GM21423 (cell line): ENCODE results near the gene ECI1.

Source experiments
- ATAC-seq: cut with Tn5 transposase; IDR thresholded peaks from one replicate; pipeline ENCODE4 v1.9.1; 2021; ENCODE audit warnings: mild to moderate bottlenecking, moderate library complexity; ENCODE audit not compliant: unreplicated experiment

Gene ECI1

DNA sequence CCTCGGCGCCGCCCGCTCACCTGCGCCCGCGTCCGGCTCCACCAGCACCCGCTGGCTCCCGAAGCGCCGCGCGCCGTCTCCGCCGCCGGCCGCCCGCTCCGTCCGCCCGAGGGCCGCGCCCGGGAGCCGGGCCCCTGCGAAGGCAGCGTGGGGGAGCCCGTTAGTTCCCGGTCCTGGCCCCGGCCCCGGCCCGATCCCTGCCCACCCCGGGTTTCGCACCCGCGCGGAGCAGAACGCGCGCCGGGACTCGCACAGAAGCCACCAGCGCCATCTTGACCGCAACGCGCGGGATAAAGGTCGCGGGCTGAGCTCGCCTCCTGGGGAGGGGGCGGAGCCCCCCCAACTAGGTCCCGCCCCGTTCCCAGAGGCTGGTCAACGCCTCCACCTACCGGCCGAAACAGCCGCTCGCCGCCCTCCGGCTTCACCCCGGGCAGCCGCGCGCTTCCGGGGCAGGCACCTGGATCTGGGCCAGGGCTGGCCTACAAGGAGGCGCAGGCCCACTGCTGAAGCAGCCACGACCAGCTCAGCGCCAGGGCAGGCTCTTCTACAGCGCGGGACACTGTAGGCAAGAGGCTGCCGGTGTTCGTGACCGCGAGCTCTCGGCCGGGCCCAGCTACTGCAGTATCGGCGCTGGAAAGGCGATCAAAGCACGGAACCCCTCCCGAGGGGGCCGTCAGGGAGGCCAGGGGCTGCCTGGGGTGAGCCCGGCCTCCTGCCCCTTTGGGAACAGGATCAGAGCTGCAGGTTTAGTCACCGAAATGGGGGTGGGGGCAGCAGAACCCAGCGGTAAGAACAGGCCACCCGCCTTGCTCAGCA, at the start of gene ECI1:
ECI1 (minus strand) TSS at position 292 of the 816 bp plus-strand sequence; CDS start at position 271, 21 bp downstream.
- ATAC-seq: peak; percentile 87

GRCh38 chr16:2299915-2300192, 48.5 kb upstream of the ECI1 start:
- ATAC-seq: no peak

- ATAC-seq: no peak
These were observed 47.9 kb upstream of the ECI1 start for GRCh38 chr16:2299121-2299914.

GRCh38 chr16:2298621-2299020, 47.2 kb upstream of the ECI1 start:
- no peak for ATAC-seq

DNA sequence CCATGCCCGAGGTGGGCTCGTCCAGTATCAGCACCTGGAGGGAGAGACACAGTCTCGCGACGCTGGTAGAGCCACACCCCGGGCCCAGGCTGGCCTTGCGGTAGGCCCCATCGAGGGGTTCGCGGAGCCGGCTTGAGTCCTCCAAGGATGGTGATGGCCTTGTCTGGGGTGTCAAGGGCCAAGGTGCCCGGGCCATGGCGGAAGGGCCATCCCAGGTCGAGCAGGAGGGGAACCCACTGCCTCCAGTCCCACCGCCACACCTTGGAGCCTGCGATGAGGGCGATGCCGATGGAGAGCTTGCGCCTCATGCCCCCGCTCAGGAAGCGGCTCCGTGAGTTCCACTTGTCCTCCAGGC, 46.1 kb upstream of the ECI1 start:
- no peak for ATAC-seq

DNA sequence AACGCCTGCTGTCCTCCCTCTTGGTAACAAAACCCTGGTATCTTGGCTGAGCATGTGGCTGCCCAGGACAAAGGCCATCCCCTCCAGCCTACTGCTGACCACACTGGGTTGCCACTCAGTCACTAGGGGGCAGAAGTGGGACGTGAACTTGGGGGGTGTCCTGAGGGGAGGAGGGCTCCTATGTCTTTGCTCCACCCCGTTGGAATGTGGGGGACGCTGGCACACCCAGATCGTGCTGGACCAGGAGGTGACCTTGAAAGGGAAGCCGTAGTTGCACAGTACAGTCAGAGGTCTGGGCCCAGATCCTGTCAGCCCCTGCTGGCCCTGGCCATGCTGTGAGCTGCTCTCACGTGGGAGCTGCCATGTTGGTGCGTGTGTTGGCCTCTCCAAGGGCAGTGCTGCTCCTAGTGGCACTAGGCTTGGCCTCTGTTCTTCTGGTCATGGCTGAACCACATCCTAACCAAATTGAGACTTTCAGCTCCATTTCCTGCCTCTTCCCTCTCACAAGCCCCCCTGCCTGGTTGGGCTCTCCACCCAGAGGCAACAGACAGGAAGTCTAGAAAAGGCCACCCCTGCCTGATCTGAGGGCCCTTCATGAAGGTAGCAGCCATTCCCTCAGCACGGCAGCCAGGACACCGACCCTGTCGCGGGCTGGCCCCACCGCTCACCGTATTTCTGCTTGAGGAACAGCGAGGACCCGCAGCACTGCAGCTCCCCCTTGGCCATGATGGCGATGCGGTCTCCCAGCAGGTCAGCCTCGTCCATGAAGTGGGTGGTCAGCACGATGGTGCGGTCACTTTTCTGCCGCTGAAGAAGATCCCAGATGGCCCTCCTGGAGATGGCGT, 45.5 kb upstream of the ECI1 start:
- no peak for ATAC-seq

- ATAC-seq: no peak
These were observed 43.8 kb upstream of the ECI1 start for GRCh38 chr16:2295056-2295798.

DNA sequence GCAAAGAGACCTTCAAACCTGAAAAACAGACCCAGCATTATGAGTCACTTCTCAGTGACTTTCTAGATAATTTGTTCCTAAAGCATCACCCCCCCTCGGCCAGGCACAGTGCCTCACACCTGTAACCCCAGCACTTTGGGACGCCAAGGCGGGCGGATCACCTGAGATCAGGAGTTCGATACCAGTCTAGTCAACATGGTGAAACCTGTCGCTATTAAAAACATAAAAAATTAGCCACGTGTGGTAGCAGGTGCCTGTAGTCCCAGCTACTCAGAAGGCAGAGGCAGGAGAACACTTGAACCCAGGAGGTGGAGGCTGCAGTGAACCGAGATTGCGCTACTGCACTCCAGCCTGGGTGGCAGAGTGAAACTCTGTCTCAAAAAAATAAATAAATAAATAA, 40.8 kb upstream of the ECI1 start:
- ATAC-seq: no peak

GRCh38 chr16:2289282-2289681, 37.9 kb upstream of the ECI1 start:
- ATAC-seq: no peak

DNA sequence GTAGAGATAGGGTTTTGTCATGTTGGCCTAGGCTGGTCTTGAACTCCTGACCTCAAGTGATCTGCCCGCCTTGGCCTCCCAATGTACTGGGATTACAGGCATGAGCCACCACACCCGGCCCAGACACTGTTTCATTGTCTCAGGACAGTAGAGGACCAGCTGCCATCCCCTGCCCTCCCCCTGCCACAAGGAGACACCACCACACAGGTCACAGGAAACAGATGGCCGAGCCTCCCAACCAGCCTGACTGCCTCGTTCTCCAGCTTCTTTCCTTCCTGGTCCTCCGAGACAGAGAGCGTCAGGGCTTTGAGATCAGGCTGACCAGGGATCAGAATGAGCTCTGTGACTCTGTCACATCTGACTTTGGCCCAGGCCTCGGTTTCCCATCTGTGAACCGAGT, 37.3 kb upstream of the ECI1 start:
- ATAC-seq: no peak

DNA sequence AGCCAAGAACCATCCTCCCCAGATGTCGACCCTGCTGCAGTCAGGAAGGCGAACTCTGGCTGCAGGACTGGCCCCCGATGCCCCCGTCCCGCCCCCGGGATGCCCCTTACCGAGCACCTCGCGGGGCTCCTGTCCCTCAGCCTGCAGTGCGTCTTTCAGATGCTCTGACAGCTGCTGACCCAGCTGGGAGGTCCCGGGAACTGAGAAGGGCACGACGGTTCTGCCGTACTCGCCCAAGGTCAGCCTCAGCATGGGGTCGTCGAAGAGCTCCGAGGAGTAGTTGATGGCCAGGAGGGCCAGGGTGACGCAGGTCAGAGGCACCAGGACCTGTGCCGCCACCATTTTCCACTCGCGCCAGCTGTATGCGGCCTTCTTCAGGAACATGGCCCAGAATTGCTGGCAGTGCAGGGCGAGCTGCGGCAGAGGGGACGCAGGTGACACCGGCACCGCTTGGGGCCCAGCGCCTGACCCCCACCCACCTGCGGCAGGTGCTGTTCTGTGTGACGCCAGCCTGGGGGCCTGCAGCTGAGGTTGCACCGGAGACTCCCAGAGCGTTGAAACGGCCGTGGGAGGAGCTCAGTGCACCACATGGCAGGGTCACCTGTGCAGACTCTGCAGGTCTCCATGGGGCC, 36.6 kb upstream of the ECI1 start:
- no peak for ATAC-seq

- no peak for ATAC-seq
These were observed 35.2 kb upstream of the ECI1 start for GRCh38 chr16:2286550-2286949.

DNA sequence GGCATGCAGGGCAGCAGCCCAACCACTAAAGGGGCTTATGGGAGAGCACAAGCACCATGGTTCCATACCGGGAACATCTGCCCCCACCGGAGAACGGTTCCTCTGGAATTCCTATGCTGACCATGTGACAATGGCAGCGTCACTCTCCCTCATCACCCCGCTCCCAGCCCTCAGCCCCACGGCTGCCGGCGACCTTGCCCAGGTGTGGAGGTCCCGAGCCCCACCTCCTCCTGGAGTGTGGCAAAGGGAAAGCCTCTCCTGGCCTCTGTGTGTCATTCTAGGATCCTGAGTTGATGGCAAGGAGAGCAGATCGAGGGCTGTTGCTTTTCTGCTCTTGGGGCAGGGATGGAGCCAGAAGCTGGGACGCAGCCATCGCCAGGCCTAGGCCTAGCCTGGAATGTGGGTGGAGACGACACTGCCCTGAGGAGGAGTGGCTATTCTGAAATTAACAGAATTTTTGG, 34.4 kb upstream of the ECI1 start:
- ATAC-seq: no peak

- ATAC-seq: no peak
These were observed 33.6 kb upstream of the ECI1 start for GRCh38 chr16:2284797-2285576.

- ATAC-seq: no peak
These were observed 32.8 kb upstream of the ECI1 start for GRCh38 chr16:2284001-2284770.

GRCh38 chr16:2282866-2283555, 31.6 kb upstream of the ECI1 start:
- no peak for ATAC-seq

DNA sequence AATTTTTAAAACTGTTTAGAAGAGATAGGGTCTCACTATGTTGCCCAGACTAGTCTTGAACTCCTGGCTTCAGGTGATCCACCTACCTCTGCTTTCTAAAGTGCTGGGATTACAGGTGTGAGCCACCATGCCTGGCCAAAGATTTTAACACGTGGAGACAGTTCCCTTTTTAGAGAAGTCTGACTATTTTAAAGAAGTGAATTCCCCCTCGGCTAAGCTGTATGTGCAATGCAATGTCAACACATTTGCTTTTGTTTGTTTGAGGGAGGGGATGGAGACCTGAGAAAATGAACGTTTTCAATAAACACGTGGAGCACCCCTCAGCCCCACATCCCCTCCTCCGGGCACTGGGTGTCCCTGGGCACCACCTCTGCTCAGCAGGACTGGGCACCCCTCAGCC, 30.9 kb upstream of the ECI1 start:
- no peak for ATAC-seq

DNA sequence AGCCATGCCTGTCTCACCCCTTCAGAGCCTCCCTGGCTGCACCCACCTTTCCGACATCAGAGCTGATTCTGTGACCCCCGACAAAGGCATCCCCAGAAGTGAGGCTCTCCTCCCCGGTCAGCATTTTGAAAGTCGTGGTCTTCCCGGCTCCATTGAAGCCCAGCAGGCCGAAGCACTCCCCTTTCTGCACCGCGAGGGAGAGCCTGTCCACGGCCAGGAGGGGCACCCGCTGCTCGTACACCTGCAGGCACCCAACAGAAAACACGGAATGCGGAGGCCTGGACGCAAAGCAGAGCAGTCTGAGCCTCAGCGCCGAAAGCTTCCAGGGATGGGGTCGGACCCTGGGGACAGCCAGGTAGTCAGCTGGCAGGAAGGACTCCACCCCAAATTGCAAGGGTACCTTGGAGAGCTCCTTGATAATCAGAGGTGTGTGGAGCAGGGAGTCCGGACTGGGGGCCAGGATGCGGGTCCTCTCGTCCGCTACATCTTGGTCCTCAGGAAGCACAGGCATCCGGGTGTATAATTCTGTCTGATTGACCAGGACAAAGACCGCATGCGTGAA, 29.7 kb upstream of the ECI1 start:
- no peak for ATAC-seq
